Osteocyte (in vitro differentiated cells): ENCODE data around the gene UTS2B. TPM values are rescaled to one million over a fixed set of nuclear protein-coding genes. Genes with fewer than 3 reads are reported as not detected.

Experiments used
- DNase-seq: peaks from one replicate; pipeline ENCODE4 v3.0.0; 2021; ENCODE audit warnings: mixed read lengths; ENCODE audit not compliant: unreplicated experiment; ENCODE audit errors: extremely low spot score
- H3K27ac Mint-ChIP-seq: one replicate; pipeline ENCODE4 v1.8.0; 2021; ENCODE audit warnings: mild to moderate bottlenecking, mixed read lengths; ENCODE audit not compliant: unreplicated experiment
- H3K27me3 Mint-ChIP-seq: one replicate; pipeline ENCODE4 v1.8.0; 2021; ENCODE audit warnings: mixed read lengths; ENCODE audit not compliant: unreplicated experiment
- H3K36me3 Mint-ChIP-seq: one replicate; pipeline ENCODE4 v1.8.0; 2021; ENCODE audit warnings: mixed read lengths; ENCODE audit not compliant: unreplicated experiment
- H3K4me1 Mint-ChIP-seq: one replicate; pipeline ENCODE4 v1.8.0; 2021; ENCODE audit warnings: mixed read lengths; ENCODE audit not compliant: unreplicated experiment
- H3K4me3 Mint-ChIP-seq: one replicate; pipeline ENCODE4 v1.8.0; 2021; ENCODE audit warnings: mild to moderate bottlenecking, moderate library complexity, mixed read lengths; ENCODE audit not compliant: unreplicated experiment
- H3K9me3 Mint-ChIP-seq: one replicate; pipeline ENCODE4 v1.8.0; 2021; ENCODE audit warnings: mixed read lengths; ENCODE audit not compliant: unreplicated experiment
- CTCF ChIP-seq: fragments of 200-600 bp; sonication (generic); IDR thresholded peaks from 2 replicates; pipeline ENCODE4 v1.5.0; 2021; ENCODE audit warnings: antibody characterized with exemption, mild to moderate bottlenecking, moderate library complexity
- total RNA-seq: library from RNA; stranded (reverse); gene quantifications from 2 replicates; pipeline ENCODE4 v1.2.1, GENCODE V29; 2021

Gene UTS2B
- total RNA-seq, 1 donor from 2014 or later, result 0.75 TPM

GRCh38 chr3:191340966-191341365, 10.6 kb upstream of the UTS2B start:
- DNase-seq, result no peak
- no peak overlapping the region for H3K4me3 Mint-ChIP-seq
- H3K36me3 Mint-ChIP-seq, result peaks cover 2% of the 10 kb centered on the region
- H3K27ac Mint-ChIP-seq, result peak overlapping the region; percentile 80
- TF ChIP-seq CTCF, result no peak
- no peaks in the 10 kb centered on the region for H3K27me3 Mint-ChIP-seq
- H3K4me1 Mint-ChIP-seq, result peaks cover 84% of the 10 kb centered on the region
- no peaks in the 10 kb centered on the region for H3K9me3 Mint-ChIP-seq

GRCh38 chr3:191340351-191340750, 10.0 kb upstream of the UTS2B start:
- peak overlapping the region; percentile 11 for H3K27ac Mint-ChIP-seq

GRCh38 chr3:191339316-191339917, 9.1 kb upstream of the UTS2B start:
- DNase-seq, result no peak
- no peaks in the 10 kb centered on the region for H3K27me3 Mint-ChIP-seq
- H3K4me3 Mint-ChIP-seq, result no peak overlapping the region
- H3K27ac Mint-ChIP-seq, result peak overlapping the region; percentile 94
- peaks cover 2% of the 10 kb centered on the region for H3K36me3 Mint-ChIP-seq
- peaks cover 93% of the 10 kb centered on the region for H3K4me1 Mint-ChIP-seq
- no peak for TF ChIP-seq CTCF
- no peaks in the 10 kb centered on the region for H3K9me3 Mint-ChIP-seq

More at GRCh38 chr3:191340351-191340750, 10.0 kb upstream of the UTS2B start:
- no peak for TF ChIP-seq CTCF
- no peak for DNase-seq
- H3K36me3 Mint-ChIP-seq, result peaks cover 2% of the 10 kb centered on the region
- no peak overlapping the region for H3K4me3 Mint-ChIP-seq
- H3K9me3 Mint-ChIP-seq, result no peaks in the 10 kb centered on the region
- H3K27me3 Mint-ChIP-seq, result no peaks in the 10 kb centered on the region
- H3K4me1 Mint-ChIP-seq, result peaks cover 88% of the 10 kb centered on the region

GRCh38 chr3:191338177-191338488, 7.8 kb upstream of the UTS2B start:
- TF ChIP-seq CTCF, result no peak
- no peaks in the 10 kb centered on the region for H3K27me3 Mint-ChIP-seq
- H3K9me3 Mint-ChIP-seq, result no peaks in the 10 kb centered on the region
- peaks cover 2% of the 10 kb centered on the region for H3K36me3 Mint-ChIP-seq
- DNase-seq, result no peak
- H3K4me1 Mint-ChIP-seq, result peaks cover 94% of the 10 kb centered on the region
- peak overlapping the region; percentile 94 for H3K27ac Mint-ChIP-seq
- peak overlapping the region; percentile 33 for H3K4me3 Mint-ChIP-seq

GRCh38 chr3:191336833-191337232, 6.5 kb upstream of the UTS2B start:
- DNase-seq, result no peak
- H3K36me3 Mint-ChIP-seq, result peaks cover 2% of the 10 kb centered on the region
- H3K4me3 Mint-ChIP-seq, result no peak overlapping the region
- H3K4me1 Mint-ChIP-seq, result peaks cover 94% of the 10 kb centered on the region
- peak overlapping the region; percentile 94 for H3K27ac Mint-ChIP-seq
- no peak for TF ChIP-seq CTCF
- H3K27me3 Mint-ChIP-seq, result no peaks in the 10 kb centered on the region
- H3K9me3 Mint-ChIP-seq, result no peaks in the 10 kb centered on the region
